HTR-8/SVneo (cell line): ENCODE measurements around the gene BPTF.
"Not testable (repeated sequence)": the region's sequence is repeated elsewhere in the genome, so short reads cannot be mapped to it uniquely, and the experiment has no call there.

ENCODE experiments used
- DNase-seq: peaks from one replicate; pipeline ENCODE4 v3.0.0; 2011; ENCODE audit warnings: low spot score, mixed read lengths; ENCODE audit not compliant: insufficient read length
- FAIRE-seq: peaks from 2 replicates; lab custom pipeline; 2011; peaks lifted over from hg19 to GRCh38; lab: Jason Lieb, UNC

BPTF gene

GRCh38 chr17:67960276-67960675, 135.0 kb downstream of the BPTF start:
- DNase-seq, FAIRE-seq: not testable (repeated sequence)

- DNase-seq, FAIRE-seq: not testable (repeated sequence)
Observed at GRCh38 chr17:67962156-67962555, 136.9 kb downstream of the BPTF start.

- not testable (repeated sequence) for FAIRE-seq
- DNase-seq = peak; percentile 38
Observed at GRCh38 chr17:67963145-67963572, 137.9 kb downstream of the BPTF start.

GRCh38 chr17:67970783-67971182, 145.5 kb downstream of the BPTF start:
- FAIRE-seq = no peak
- no peak for DNase-seq

- no peak for FAIRE-seq
Observed at GRCh38 chr17:67974185-67974584, 148.9 kb downstream of the BPTF start.

GRCh38 chr17:67974598-67975066, 149.3 kb downstream of the BPTF start:
- no peak for FAIRE-seq

More at GRCh38 chr17:67974185-67974584, 148.9 kb downstream of the BPTF start:
- DNase-seq = no peak

GRCh38 chr17:67976306-67976705, 151.0 kb downstream of the BPTF start:
- not testable (repeated sequence) for FAIRE-seq, DNase-seq

More at GRCh38 chr17:67974598-67975066, 149.3 kb downstream of the BPTF start:
- DNase-seq = no peak

GRCh38 chr17:67980456-67980855, 155.2 kb downstream of the BPTF start:
- DNase-seq (no peak), FAIRE-seq (no peak)

- not testable (repeated sequence) for FAIRE-seq, DNase-seq
Observed at GRCh38 chr17:67980883-67981282, 155.6 kb downstream of the BPTF start.

GRCh38 chr17:67982034-67982640, 156.8 kb downstream of the BPTF start:
- FAIRE-seq = no peak
- DNase-seq = no peak

GRCh38 chr17:67982686-67983382, 157.5 kb downstream of the BPTF start:
- FAIRE-seq (no peak), DNase-seq (no peak)

- peak; percentile 33 for FAIRE-seq
- DNase-seq = no peak
Observed at GRCh38 chr17:67983383-67983688, 158.0 kb downstream of the BPTF start.

- no peak for FAIRE-seq
- DNase-seq = no peak
Observed at GRCh38 chr17:67990909-67991308, 165.6 kb downstream of the BPTF start.

- DNase-seq (no peak), FAIRE-seq (peak; percentile 77)
Observed at GRCh38 chr17:67992548-67993152, 167.3 kb downstream of the BPTF start.

GRCh38 chr17:67993153-67993997, 168.1 kb downstream of the BPTF start:
- FAIRE-seq = peak; percentile 92
- DNase-seq = peak; percentile 84

GRCh38 chr17:67993998-67994361, 168.7 kb downstream of the BPTF start:
- FAIRE-seq (no peak), DNase-seq (peak; percentile 34)

GRCh38 chr17:67994817-67995569, 169.7 kb downstream of the BPTF start:
- DNase-seq (peak; percentile 57), FAIRE-seq (no peak)

- no peak for FAIRE-seq
- no peak for DNase-seq
Observed at GRCh38 chr17:67995570-67996263, 170.4 kb downstream of the BPTF start.
